Measurements from ENCODE around the gene DCP1B.

The DCP1B gene

GRCh38 chr12:2017546-2018337 is 13.5 kb upstream of the DCP1B start:
- no peak for DNase-seq (ENCODE audit: low read depth in 2 of 2)

DNA sequence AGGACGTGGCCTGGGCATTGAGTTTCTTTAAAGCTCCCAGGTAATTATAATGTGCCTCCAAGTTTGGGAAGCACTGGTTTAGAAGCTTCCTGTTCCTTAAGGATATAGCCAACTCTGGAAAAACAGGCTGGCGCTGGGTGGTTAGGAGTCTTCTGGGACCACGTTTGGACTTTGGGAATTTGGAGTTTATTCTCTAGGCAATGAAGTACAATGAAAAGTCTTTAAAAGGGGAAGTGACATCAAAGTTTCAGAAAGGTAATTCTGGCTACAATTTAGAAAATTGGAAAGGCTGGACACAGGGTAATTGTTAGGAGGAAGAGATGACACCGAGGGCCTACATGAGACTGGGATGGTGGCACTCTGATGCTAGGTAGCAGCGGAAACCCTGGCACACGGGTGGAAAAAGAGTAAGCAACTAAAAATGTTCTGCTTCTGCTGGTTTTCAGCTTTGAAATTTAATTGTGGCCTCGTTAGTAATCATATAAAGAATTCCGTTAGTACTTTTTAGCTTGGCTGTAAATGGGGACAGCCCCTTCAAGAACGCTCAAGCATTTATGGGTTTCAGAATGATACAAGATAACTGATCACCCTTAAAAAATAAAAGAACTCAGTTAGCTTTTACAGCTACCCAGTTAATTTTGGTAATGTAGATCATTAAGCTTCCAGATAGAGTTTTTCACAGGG is 12.7 kb upstream of the DCP1B start:
- DNase-seq (ENCODE audit: low read depth in 2 of 2) = no peak

DNA sequence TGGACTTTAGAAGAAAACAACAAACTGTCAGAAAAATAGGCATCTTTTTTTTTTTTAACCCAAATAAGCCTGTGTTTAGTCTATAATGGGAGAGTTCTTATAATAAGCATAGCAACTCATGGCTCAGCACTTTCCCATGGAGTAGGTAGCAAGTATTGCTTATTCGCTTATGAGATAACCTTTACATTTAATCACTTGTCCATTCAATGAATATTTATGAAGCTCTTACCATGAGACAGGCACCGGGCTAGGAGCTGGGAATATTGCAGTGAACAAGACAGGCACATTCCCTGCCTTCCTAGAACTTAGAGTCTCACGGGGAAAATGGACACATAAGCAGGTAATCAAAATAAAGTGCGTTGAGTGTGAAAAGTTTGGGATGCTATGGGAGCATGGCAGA is 10.0 kb upstream of the DCP1B start:
- no peak for DNase-seq (ENCODE audit: low read depth in 2 of 2)

DNA sequence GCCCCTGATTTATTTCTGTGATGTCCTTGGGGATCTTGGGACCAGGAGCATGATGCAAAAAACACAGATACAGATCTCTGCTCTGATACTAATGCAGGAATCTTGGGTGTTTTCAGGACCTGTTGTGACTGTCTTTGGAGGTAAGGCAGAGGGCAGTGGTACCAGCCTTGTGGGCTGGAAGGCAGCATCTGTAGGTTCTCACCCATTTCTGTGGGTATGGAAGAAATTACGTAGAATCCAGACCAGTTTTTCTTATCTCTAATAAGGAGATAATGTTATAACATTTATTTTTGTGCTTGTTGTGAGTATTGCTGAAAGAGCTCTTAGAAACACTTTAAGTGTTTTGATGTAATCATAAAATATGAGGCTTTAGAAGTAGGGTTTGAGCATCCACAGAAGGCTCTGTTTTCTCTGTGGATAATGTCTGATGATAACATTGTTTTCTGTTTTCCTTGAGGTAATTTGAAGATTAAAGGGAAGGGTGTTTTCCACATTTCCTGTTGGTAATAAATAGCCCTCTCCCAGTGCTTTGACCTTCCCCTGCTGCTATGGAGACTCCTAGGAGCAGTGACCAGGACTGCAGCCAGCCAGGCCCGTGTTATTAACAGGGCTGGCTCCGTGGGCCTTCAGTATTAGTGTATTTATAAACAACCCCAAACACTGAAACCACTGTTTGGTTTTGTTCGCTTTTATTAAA is 9.4 kb upstream of the DCP1B start:
- no peak for DNase-seq (ENCODE audit: low read depth in 2 of 2)

DNA sequence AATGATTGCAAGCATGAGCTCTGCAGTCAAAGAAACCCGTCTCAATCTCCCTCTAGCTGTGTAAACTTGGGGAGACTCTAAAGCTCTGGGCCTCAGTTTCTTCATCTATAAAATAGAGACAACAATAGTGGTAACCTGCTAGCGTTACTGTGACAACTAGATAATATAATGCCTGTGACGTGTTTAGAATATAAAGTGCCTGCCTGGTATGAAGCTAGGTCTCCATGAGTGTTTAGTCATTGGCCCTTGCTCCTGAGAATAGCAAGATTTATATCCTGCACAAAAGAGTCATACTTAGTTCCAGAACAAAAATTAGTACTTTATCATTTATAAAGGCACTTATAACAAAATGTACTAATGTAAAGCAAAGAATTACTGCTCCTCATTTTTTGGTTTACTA is 8.8 kb upstream of the DCP1B start:
- DNase-seq (ENCODE audit: low read depth in 2 of 2) = no peak

DNA sequence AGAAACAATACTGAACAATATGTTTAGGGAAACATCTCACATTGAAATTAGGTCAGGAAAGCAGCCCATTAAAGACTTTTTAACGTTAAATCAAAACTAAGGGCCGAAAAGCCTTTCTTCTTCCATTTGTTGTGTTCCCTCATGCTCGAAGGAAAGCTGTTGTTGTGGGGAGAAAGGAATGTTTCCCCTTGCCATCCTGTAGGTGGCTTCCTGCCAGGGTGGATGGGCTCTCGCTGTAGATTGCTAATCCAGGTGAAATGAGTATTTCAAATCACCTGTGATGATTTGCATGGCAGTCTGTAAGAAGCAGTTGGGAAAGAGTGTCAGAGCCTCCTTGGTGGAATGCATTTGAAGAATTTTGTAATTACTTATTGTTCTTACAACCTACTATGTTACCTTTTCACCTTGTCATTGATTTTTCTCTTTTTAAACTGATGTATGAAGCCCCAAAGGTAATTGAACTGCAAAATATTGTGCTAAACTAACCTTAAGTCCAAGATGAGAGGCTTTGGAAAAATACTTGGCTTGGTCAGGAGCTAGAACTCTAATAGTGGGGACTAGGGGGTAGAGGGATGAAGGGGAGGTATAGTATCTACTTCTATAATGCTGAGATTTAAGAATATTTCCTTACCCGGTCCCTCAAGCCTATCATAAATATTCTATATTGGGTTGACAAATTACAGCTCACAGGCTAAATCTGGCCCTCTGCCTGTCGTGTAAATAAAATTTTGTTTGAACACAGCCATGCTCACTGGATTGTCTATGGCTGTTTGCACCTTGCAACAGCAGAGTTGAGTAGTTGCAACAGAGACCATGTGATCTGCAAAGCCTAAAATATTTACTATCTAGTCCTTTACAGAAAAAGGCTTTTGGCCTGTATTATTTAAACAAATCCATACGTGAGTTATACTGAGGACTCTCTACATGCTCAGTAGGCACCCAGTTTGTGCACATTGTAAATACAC is 7.7 kb upstream of the DCP1B start:
- DNase-seq (ENCODE audit: low read depth in 2 of 2) = no peak

DNA sequence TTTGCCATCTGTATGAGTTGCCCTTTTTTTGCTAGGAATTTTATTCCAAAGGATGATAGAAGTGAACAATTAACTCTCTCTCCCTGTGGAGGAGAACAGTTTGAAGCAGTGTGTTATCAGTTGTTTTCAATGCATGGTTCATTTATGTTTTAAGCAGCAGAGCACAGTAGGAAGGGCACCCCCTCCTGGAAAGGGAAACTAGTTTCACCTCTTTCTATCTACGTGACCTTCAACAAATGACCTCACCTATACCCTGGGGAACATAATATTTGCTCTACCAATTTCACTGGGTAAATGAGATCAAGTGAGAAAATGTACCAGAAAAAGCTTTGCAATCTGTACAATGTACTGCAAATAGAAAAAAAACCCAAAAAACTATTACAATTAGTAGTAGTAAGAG is 5.4 kb upstream of the DCP1B start:
- DNase-seq (ENCODE audit: low read depth in 2 of 2) = no peak

DNA sequence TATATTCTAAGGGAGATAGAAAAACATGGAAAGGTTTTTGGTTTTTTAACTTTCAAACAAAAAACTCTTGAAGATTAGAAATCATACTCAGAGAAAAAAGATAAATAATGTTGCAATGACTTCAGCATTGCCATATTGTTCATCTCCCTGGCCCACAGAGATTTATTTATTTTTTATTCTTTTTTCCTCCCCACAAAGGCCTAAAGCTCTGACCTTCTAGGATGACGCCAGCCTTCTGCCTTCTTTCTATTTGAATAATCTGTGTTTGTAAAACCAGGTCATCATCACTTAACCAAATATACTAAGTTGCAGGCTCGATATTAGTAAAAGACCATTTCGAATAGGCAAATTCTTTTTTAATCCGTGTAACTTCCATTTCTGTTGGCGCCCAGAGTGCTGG is 4.4 kb upstream of the DCP1B start:
- no peak for DNase-seq (ENCODE audit: low read depth in 2 of 2)

- no peak for DNase-seq (ENCODE audit: low read depth in 2 of 2)
These were observed 563 bp downstream of the DCP1B start for GRCh38 chr12:2003676-2004112.

GRCh38 chr12:1995205-1995896 is 8.9 kb downstream of the DCP1B start:
- no peak for DNase-seq (ENCODE audit: low read depth in 2 of 2)

DNA sequence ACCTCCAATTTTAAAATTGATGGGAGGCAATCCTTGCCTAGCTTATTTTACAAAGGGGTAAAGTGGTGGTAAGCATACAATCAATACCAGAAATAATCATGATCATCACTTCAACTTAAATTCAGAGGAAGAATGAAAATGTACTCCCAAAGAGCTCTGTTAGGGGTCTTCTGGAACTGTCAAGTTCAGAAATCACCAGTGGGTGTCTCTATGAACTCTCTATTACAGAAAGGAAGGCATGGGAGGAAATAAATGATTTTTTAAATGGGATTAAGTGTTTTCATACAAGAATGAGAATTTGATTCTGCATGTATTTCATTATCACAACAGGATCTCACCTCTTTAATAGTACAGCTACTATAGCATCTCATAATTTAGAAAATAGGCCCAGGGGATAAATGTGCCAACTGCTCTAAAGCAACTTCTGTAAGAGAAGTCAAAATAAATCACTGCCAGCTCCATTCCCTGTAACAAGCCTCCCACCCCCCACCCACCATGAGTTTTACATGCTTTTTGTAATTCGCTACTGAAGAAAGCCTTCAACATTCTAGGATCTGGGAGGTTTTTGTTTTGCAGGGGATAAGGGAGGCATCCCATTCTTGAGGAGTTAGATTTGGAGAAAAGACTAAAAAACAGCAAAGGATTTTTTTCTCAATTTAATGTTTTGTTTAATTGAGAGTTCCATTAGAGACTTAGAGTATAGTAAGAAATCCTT is 9.7 kb downstream of the DCP1B start:
- DNase-seq (ENCODE audit: low read depth in 2 of 2) = no peak

DNA sequence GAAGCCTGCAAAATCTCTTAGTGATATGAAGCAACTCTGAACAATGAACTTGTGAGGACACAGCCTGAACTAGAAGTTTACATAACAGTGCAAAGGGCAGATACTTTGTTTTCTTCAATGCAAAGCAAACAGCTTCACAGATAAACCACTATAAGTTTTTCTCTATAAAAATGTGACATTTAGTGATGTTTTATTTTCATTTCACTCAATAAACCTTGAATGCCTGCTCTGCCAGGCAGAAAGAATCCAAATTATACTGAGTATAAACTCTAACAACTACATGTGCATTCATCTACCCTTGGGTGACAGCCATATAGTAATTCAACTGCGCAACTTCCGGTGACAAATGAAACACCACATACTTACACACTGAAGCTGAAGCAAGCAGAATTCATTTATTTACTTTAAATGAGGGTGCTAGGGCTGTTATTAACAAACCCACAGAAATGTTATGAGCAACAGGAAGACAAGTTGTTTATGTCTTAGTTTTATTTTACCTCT is 10.3 kb downstream of the DCP1B start:
- DNase-seq (ENCODE audit: low read depth in 2 of 2) = no peak

GRCh38 chr12:1993341-1993740 is 10.9 kb downstream of the DCP1B start:
- DNase-seq (ENCODE audit: low read depth in 2 of 2) = no peak

DNA sequence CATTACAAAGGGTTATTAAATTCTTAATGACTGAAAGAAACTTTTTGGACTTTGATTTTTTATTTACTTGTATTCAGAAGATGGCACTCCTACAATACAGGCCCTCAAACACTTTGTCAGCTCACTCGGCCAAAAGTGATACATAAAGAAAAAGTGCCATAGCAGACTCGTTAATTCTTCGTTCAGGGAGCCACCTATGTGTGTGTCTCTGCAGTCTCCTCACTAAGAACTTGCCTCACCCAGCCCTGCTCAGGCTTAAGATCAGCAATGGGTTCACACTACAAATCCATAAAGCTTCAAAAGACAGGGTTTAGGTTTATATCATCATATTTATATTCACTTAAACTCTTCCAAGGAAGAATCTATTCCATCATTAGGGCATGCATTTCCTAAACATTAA is 11.5 kb downstream of the DCP1B start:
- no peak for DNase-seq (ENCODE audit: low read depth in 2 of 2)

- no peak for DNase-seq (ENCODE audit: low read depth in 2 of 2)
These were observed 15.1 kb downstream of the DCP1B start for GRCh38 chr12:1989111-1989510.

DNA sequence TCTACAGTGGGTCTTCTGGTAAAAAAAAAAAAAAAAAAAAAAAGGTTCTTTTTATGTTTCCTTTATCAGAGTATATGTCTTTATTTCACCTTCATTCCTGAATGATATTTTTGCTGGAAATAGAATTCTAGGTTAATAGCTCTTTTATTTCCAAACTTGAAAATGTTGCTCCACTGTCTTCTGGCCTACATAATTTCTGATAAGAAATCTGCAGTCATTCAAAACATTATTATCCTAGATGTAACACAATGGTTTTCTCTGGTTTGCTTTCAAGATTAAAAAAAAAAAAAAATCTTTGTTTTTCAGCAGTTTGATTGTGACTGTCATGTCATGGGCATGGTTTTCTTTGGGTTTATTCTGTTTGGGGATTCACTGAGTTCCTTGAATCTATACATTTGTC is 19.5 kb downstream of the DCP1B start:
- DNase-seq (ENCODE audit: low read depth in 2 of 2) = no peak

DNA sequence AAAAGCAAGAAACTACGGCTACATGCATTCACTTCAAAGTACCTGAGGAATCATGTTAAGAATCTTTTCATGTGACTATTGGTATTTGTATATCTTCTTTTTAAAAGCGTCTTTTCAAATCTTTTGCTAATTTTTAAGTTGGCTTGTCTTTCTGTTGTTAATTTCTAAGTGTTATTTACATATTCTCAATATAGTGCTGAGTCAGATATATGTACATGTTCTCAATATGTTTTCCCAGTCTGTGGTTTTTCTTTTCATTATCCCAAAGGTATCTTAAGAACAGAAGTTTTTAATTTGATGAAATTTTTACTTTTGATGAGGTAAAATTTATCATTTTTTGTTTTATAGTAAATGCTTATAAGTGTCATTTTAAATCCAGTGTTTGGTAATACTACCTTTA is 24.0 kb downstream of the DCP1B start:
- DNase-seq (ENCODE audit: low read depth in 2 of 2) = no peak

GRCh38 chr12:1978078-1978862 is 26.0 kb downstream of the DCP1B start:
- DNase-seq (ENCODE audit: low read depth in 2 of 2) = no peak

DNA sequence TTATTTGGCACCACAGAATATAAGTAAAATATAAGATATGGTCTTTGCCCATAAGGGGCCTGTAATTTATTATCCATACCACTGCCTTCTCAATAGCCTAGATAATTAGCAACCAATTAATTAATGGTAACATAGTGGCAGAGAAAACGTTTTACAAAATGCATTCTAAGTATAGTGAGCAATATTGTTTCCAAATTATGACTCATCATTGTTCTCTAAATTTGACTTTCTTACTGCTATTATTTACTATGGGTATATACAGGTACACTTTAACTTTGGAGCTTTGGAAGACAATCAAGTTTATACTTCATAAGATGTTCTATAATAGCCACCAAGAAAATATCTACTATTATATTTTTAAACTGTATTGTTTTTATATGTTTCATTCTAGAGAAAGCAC is 26.7 kb downstream of the DCP1B start:
- DNase-seq (ENCODE audit: low read depth in 2 of 2) = no peak
